HG03575 (cell line): ENCODE results near the gene MTMR3.

Source experiments
- ATAC-seq: cut with Tn5 transposase; IDR thresholded peaks from one replicate; pipeline ENCODE4 v1.9.1; 2021; ENCODE audit not compliant: unreplicated experiment, insufficient number of reproducible peaks, low FRiP score; ENCODE audit errors: extremely low read depth

MTMR3 gene

DNA sequence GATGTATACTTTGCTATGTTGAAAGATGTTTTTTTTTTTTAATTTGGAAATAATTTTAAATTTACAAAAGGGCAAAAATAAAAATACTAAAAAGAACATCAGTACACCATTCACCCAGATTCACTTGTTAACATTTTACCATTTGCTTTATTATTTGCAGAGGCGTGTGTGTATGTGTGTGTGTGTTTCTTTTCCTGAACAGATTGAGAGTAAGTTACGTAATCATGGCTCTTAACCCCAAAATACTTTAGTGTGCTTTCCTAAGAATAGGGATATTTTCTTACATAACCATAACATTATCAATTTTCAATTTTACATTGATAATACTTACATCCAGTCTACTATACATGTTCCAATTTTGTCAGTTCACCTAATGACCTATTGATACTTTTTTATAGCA is 105.7 kb downstream of the MTMR3 start:
- ATAC-seq: no peak

DNA sequence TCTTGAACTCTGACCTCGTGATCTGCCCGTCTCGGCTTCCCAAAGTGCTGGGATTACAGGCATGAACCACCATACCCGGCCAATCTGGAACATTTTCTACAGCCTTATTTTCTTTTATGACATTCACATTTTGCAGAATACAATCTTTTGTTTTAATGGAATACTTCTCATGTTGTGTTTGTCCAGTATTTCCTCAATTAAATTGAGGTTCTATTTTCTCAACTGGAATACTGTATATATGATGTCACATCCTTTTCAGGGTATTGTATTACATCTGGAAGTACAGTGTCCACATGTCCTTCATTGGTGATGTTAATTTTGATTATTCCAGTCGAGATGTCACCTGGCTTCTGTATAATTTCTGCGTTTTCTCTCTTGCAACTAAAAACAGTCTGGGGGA is 106.5 kb downstream of the MTMR3 start:
- no peak for ATAC-seq

- ATAC-seq: no peak
These were observed 109.6 kb downstream of the MTMR3 start for GRCh38 chr22:29992341-29993275.

GRCh38 chr22:29994027-29994715 is 111.2 kb downstream of the MTMR3 start:
- ATAC-seq: no peak

DNA sequence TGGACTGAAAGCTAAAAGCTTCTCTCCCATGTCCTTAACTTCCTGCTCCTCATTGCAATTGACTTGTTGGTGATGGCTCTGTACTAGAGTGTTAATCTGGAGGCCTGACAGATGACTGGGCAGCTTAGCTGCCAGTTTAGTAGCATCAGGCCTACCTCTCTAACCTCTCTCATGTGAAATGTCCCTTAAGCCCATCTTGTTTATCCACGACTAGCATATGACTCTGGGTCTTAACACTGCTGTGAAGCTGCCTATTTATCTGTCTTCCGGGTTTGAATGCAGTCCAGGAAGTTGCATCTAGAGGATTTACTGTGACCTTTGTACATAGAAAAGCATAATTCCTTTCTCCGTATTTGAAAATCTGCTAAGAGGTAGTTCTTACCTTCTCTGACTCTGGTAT is 112.0 kb downstream of the MTMR3 start:
- ATAC-seq: no peak

DNA sequence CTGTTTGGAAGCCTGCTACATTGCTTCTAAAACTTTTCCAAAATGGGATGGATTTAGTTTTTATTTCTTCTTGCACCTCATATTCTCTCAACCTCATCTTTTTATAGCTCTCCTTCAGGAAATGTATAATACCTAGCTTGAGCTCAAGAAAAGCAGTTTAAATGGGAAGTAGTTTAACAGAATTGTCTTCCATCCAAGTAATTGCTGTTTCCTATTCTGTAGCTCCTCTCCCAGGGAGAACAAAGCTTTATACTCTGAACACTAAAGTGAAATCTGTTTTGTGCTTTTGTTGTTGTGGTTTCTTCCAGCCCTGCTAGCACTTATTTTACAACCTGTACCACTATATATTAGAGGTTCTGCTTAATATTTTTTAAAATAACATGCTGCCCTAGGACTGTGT is 114.1 kb downstream of the MTMR3 start:
- ATAC-seq: no peak

- no peak for ATAC-seq
These were observed 114.5 kb downstream of the MTMR3 start for GRCh38 chr22:29997516-29997915.

DNA sequence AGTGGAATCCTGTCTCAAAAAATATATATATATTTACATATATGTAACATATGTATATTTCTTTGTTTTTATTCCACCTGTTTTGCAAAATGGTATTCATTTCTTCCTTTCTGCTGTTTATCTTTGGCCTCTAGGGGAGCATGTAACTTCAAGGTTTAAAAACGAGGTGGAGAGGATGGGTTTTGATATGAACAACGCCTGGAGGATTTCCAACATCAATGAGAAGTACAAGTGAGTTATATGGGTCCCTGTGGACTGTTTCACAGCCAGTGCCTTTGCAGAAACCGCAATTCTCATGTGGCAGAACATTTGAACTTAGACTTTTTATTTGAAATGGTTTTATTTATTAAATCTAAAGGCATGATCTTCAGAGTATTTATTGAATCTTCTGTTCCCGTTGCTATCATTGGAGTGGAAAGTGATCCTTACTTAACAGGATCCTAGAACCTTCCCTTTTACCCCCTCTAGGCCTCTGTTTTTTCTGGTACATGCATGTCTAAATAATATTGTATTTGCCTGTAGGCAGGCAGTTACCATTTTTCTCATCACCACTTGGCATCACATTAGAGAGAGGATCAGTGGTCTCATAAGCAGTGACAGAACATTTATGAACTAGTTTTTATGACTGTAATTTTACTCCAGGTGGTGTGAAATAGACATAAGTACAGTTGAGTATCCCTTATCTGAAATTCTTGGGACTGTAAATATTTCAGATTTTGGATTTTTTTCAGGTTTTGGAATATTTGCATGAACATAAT is 115.8 kb downstream of the MTMR3 start:
- no peak for ATAC-seq

DNA sequence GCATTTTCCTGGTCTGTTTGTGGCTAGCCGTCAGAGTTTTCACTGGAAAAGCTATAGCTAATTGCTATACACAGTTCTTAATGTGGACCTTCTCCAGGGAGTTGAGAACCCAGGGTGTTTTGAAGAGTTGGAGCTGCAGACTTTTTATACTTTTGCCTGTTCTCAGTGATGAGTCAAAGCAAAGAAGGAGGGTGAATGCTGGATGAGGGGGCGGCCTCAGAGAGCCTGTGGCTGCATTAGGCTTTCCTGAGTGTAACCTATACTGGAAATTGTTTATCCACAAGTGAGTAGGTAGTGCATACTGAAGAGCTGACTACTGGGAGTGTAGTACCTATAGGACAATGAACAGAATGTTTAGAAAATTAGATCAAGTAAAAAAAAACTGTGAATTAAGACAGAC is 117.6 kb downstream of the MTMR3 start:
- no peak for ATAC-seq

DNA sequence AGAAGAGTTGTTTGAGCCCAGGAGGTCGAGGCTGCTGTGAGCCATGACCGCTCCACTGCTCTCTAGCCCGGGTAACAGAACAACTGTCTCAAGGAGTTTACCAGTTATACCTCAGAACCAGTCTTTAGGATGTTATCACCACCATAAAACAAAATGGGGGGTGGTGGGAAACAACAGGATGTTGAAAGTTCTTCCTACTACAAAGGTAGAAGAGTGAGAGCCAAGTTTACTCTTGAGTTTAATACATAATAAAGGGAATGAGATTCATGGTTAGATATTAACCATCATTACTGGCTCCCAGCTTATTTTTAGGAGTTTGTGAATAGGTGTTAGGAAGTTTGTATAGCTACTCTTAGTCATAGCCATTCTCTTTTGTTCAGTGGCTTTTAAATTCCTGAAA is 118.5 kb downstream of the MTMR3 start:
- no peak for ATAC-seq

- no peak for ATAC-seq
These were observed 120.0 kb downstream of the MTMR3 start for GRCh38 chr22:30002861-30003486.

DNA sequence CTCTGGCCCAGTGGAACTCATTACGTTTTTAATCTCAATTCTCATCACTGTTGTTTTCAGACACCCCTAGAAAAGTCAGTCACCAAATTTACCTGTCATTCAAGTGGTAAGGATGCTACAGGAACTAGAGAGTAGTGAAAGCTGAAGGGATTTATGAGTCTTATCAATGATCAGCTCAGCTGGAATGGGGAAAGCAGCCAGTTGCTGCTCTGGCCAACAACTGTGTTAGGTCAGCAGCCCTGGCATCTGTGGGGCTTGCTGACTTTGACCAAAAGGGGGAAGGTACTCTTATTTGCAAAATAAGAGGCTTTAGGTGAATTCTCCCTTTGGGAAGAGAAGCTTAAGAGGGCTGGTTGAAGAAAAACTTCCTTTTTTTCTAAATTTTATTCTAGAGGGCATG is 121.1 kb downstream of the MTMR3 start:
- ATAC-seq: no peak

GRCh38 chr22:30004694-30005093 is 121.7 kb downstream of the MTMR3 start:
- no peak for ATAC-seq

GRCh38 chr22:30005213-30005857 is 122.4 kb downstream of the MTMR3 start:
- no peak for ATAC-seq

DNA sequence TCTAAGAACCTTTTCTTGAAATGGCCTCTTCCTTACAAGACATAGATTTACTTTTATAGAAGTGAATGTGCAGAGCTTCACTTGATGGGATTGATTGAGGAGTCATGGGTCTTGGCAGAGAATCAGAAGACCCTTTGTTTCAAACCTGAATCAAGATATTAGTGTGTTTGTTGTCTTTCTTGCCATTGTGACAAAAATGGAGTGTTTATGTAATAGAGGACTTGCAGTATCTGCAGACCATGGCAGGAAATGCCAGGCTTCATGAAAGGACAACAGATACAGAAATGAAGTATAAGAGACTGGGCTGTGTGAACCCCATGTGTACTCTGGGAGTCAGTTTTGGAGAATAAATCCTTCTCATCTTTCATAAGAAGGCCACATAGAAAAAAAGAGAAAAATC is 124.4 kb downstream of the MTMR3 start:
- no peak for ATAC-seq

- no peak for ATAC-seq
These were observed 125.4 kb downstream of the MTMR3 start for GRCh38 chr22:30008401-30008800.

DNA sequence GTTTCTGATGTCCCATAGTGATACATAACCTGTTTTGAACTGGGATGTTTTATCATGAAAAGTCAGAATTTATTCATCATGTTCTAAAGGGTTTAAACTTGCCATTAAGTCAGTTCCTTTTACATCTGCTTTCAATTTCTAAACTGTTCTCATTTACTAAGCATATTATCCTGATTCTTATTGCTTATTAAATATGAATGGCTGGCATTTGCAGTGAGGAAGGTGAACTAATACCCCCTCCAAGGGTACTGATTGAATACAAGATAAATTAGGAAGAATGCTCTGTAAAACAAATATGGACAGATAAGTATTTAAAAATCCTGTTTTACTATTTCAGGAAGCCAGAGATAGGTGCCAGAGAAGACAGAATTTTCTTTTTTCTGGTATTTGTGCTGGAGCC is 126.5 kb downstream of the MTMR3 start:
- no peak for ATAC-seq

DNA sequence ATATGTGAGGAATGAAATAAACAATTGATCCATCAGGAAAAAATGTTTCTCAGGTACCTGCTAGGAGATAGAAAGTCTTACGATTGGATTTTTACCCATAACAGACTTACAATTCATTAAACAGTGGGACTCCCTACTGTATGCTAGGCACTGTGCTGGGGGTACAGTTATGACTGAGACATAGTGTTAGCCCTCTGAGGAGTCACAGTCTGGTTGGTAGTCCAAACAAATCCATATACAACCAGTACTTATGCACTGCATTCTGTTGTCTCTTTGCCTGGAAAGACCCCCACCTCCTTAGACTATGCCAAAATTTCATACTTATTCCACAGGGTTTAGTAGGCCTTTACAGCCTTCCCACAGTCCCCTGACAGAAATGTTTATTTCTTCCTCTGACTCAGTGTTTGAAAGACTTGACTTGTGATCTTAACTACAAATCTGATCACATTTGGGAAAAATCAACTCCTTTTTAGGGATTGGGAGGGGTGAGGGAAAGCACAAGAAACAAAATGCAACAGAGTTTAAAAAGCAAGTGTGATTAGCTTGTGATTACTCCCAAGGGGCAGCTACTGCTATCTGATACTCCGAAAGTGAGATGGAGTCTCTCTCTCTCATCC is 127.9 kb downstream of the MTMR3 start:
- no peak for ATAC-seq
